ENCODE results near the gene COMMD9. TPM values are rescaled to one million over a fixed set of nuclear protein-coding genes. Genes with fewer than 3 reads are reported as not detected.
"Not testable (repeated sequence)": the region's sequence is repeated elsewhere in the genome, so short reads cannot be mapped to it uniquely, and the experiment has no call there.

Gene COMMD9
- total RNA-seq (ENCODE audit: low replicate concordance), result 31.3 and 39.9 TPM in 2 replicates

DNA sequence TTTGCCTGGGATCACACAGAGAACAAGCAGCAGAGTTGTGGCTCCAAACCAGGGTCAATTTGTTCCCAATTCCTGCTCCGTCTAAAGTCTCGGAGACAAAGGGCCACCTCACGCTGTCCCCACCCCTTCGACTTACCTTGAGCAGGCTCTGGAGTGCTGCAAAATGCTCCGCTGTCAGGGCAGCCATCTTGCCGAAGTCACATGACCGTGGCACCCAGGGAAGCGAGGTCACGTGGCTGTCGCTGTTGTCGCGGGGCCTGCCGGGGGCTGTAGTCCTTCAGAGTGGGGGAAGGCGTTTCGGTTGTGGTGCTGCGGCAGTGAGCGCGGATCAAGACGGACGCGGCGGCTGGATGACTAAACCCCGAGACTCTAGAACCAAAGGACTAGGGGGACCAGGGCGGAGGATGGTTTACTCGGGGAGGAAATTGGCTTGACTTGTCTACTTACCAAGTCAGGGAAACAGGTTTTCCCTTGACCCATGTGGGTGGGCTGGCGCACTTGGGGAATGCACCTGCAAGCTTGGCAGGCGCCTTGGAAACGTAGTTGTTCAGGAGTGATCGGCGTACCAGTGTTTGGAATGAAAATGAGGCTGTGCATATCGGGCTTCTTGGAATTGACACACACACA is at the start of gene COMMD9:
COMMD9 (minus strand) TSS at position 199 of the 627 bp plus-strand sequence; CDS start at position 187, 12 bp downstream.
- H3K4me3 ChIP-seq (ENCODE audit: low read depth, low read length), result peak within 1 kb of the TSS; percentile 97
- TF ChIP-seq, protein P1, sequence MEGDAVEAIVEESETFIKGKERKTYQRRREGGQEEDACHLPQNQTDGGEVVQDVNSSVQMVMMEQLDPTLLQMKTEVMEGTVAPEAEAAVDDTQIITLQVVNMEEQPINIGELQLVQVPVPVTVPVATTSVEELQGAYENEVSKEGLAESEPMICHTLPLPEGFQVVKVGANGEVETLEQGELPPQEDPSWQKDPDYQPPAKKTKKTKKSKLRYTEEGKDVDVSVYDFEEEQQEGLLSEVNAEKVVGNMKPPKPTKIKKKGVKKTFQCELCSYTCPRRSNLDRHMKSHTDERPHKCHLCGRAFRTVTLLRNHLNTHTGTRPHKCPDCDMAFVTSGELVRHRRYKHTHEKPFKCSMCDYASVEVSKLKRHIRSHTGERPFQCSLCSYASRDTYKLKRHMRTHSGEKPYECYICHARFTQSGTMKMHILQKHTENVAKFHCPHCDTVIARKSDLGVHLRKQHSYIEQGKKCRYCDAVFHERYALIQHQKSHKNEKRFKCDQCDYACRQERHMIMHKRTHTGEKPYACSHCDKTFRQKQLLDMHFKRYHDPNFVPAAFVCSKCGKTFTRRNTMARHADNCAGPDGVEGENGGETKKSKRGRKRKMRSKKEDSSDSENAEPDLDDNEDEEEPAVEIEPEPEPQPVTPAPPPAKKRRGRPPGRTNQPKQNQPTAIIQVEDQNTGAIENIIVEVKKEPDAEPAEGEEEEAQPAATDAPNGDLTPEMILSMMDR (IDR thresholded peaks at IDR 0.05; ENCODE audit: insufficient read depth, low read length), result no peak
- peak; percentile 90 for DNase-seq (ENCODE audit: low read depth)

DNA sequence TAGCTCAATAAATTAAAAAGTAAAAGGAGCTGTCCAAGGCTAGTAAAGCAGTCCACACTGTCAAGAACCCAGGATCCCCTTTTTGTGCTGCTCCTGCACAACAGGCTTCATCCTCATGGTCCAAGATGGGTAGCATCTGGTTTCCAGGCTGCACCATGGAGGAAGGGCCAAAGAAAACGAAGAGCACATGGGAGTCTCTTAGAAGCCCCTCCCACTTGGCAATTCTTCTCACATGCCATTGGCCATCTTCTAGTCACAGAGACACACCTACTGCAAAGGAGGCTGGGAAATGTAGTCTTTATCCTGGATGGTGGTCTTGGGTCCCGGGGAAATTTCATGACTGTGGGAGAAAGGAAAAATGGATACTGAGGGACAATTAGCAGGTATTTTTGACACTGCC is 44.7 kb upstream of the COMMD9 start:
- TF ChIP-seq, protein P1 (IDR thresholded peaks at IDR 0.05; ENCODE audit: insufficient read depth, low read length), result no peak
- peak; percentile 45 for DNase-seq (ENCODE audit: low read depth)

DNA sequence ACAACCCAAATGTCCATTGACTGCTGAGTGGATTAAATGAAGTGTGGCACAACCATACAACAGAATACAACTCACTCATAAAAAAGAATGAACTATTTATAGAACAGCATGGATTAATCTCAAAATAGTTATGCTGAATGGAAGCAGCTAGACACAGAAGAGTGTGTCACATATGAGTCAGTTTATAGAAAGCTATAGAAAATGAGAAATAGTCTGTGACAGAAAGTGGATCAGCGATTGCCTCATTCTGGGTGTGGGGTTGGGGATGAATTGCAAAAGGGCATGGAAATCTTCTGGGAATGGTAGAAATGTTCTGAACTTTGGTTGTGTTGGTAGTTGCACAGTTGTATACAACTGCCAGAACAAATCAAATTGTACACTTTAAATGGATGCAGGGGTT is 44.2 kb upstream of the COMMD9 start:
- TF ChIP-seq, protein P1 (IDR thresholded peaks at IDR 0.05; ENCODE audit: insufficient read depth, low read length), result no peak
- no peak for DNase-seq (ENCODE audit: low read depth)

More for the DNA sequence above, 44.7 kb upstream of the COMMD9 start:
- no peak overlapping the region for H3K4me3 ChIP-seq (ENCODE audit: low read depth, low read length)

DNA sequence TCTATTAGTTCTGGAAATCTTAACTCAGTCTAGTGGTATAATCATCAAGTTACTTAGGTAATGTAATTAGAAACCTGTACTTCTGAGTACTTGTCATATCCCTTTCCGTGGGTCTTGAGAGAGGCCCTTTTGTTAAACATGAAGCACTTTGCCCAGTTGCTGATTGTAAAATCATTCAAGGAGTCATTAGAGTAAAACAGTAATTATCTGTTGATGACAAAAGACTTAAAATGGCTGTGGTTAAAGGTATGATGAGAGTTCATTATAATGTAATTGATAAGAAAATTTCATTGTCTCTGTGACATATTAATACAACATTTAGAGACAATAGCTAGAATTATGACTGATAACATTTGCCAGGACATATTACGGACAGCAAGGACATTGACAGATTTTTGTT is 41.2 kb upstream of the COMMD9 start:
- DNase-seq (ENCODE audit: low read depth), result no peak
- TF ChIP-seq, protein P1 (IDR thresholded peaks at IDR 0.05; ENCODE audit: insufficient read depth, low read length), result no peak
- no peak overlapping the region for H3K4me3 ChIP-seq (ENCODE audit: low read depth, low read length)

More for the DNA sequence above, 44.2 kb upstream of the COMMD9 start:
- no peak overlapping the region for H3K4me3 ChIP-seq (ENCODE audit: low read depth, low read length)

DNA sequence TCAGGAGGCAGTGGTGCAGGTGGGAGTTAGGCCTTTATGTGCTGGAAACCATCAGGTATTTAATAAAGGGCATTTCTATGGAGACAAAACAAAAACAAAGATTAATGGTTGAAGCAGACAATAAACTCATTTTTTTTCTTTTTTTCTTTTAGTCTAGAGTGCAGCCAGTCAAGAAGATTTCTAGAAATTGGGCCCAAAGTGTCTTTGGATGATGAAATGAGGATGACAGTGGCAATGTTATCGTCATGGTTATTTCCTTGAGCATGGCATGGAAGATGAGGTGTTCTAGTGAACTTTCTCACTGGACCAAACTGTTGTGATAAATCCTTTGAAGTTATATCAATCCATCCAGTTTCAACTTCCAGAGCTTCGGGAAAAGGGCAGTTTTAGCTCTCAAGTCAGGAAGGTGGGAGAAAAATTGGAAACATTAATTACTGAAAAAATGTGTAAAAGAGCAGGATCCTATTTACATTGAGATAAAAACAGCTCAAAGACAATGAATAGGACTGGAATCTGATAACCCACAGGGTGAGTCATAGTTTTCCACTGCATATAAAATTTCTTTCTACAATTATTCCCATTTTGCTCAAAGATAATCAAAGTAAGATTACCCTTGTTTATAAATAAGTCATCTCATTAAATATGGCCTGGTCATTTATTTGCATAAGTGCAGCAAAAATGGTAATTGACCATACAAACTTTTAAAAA is 39.9 kb upstream of the COMMD9 start:
- DNase-seq (ENCODE audit: low read depth), result no peak
- H3K4me3 ChIP-seq (ENCODE audit: low read depth, low read length), result no peak overlapping the region
- TF ChIP-seq, protein P1 (IDR thresholded peaks at IDR 0.05; ENCODE audit: insufficient read depth, low read length), result no peak

DNA sequence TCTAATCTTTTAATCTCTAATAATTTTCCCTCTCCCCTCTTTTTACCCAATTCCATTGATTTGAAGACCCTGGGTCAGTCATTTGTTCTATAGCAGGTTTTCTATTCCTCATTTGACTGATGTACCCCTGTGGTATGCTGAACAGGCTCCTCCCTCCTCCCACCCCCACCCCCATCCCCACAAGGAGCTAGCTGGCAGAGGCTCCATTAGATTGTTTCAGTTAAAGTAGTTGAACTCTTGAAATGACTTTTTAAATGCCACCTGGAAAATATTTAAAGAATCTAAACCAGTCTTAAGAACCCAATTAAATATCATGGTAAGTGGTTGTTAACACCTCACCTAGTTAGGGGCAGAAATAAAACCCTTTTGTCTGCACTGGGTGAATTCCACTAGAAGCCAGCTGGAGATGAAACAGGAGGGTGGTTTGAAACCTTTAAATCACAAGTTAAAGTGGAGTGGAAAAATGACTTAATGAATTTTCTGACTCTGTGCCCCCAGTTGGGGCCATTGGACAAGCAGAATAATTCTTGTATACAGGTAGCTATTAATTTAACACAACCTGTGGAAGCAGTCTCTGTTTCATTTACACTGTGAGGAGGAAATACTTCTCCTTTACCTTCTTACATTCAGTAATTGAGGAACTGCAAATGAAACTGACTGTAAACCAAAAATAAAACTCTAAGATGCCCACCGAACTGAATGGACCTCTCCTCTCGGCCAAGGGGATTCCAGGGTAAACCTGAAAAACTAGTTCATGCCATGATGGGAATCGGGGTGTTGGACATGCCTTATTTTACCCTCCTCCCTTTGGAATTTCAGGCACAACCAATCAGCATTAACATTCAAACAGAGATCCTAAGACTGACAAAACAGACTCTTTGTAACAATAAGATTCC is 37.5 kb upstream of the COMMD9 start:
- no peak overlapping the region for H3K4me3 ChIP-seq (ENCODE audit: low read depth, low read length)
- TF ChIP-seq, protein P1 (IDR thresholded peaks at IDR 0.05; ENCODE audit: insufficient read depth, low read length), result no peak
- no peak for DNase-seq (ENCODE audit: low read depth)

DNA sequence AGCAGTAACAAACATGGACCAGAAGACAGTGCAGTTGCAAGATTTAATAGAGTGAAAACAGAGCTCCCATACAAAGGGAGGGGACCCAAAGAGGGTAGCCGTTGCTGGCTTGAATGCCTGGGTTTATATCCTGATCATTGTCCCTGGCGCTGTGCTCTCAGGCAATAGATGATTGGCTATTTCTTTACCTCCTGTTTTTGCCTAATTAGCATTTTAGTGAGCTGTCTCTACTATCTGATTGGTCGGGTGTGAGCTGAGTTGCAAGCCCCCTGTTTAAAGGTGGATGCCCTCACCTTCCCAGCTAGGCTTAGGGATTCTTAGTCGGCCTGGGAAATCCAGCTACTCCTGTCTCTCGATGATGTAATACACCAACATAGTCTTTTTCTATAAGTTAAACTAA is 36.2 kb upstream of the COMMD9 start:
- not testable (repeated sequence) for DNase-seq (ENCODE audit: low read depth); H3K4me3 ChIP-seq (ENCODE audit: low read depth, low read length)

DNA sequence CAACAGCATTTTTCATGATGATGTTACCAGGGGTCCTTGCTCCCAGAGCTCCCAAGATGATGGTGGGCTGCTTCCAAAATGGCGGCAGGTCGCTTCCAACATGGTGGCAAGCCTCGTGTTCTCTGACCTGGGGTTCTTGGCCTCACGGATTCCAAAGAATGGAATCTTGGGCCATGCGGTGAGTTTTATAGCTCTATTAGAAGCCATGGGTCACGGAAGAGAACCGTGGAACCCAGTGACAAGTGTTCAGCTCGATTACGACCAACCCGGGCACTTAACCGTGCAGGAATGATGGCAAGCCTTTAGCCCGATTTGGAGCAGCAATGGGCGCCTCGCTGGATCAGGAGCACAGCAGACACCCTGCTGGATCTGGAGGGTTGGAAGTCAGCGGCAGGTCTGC is 35.7 kb upstream of the COMMD9 start:
- not testable (repeated sequence) for DNase-seq (ENCODE audit: low read depth)

More for the DNA sequence above, 35.7 kb upstream of the COMMD9 start:
- H3K4me3 ChIP-seq (ENCODE audit: low read depth, low read length), result not testable (repeated sequence)

Data from fibroblast of the aortic adventitia (primary cell).